ENCODE results near the gene BANP.
"Not testable (repeated sequence)": the region's sequence is repeated elsewhere in the genome, so short reads cannot be mapped to it uniquely, and the experiment has no call there.

BANP gene

GRCh38 chr16:87983072-87983736 lies 32.0 kb downstream of the BANP start:
- H3K27ac Mint-ChIP-seq; H3K9me3 Mint-ChIP-seq; H3K4me3 Mint-ChIP-seq; H3K27me3 Mint-ChIP-seq (ENCODE audit: low read depth): not testable (repeated sequence)
- Mint-ChIP-seq H3K36me3 (ENCODE audit: low read depth) (peaks cover 46% of the 10 kb centered on the region), H3K4me1 (ENCODE audit: low read depth) (peaks cover 43% of the 10 kb centered on the region)

GRCh38 chr16:87983737-87984097 lies 32.5 kb downstream of the BANP start:
- not testable (repeated sequence) for H3K27ac Mint-ChIP-seq; H3K9me3 Mint-ChIP-seq; H3K27me3 Mint-ChIP-seq (ENCODE audit: low read depth); H3K4me3 Mint-ChIP-seq
- Mint-ChIP-seq H3K36me3 (ENCODE audit: low read depth) (peaks cover 43% of the 10 kb centered on the region), H3K4me1 (ENCODE audit: low read depth) (peaks cover 43% of the 10 kb centered on the region)

GRCh38 chr16:87984180-87984579 lies 32.9 kb downstream of the BANP start:
- H3K4me1 Mint-ChIP-seq (ENCODE audit: low read depth): peaks cover 43% of the 10 kb centered on the region
- H3K9me3 Mint-ChIP-seq; H3K4me3 Mint-ChIP-seq; H3K27ac Mint-ChIP-seq; H3K27me3 Mint-ChIP-seq (ENCODE audit: low read depth): not testable (repeated sequence)
- H3K36me3 Mint-ChIP-seq (ENCODE audit: low read depth): peaks cover 40% of the 10 kb centered on the region

GRCh38 chr16:87984632-87985267 lies 33.5 kb downstream of the BANP start:
- H3K9me3 Mint-ChIP-seq: no peaks in the 10 kb centered on the region
- no peak overlapping the region for H3K27ac Mint-ChIP-seq
- peaks cover 38% of the 10 kb centered on the region for H3K4me1 Mint-ChIP-seq (ENCODE audit: low read depth)
- no peaks in the 10 kb centered on the region for H3K27me3 Mint-ChIP-seq (ENCODE audit: low read depth)
- H3K4me3 Mint-ChIP-seq: no peak overlapping the region
- H3K36me3 Mint-ChIP-seq (ENCODE audit: low read depth): peaks cover 39% of the 10 kb centered on the region

DNA sequence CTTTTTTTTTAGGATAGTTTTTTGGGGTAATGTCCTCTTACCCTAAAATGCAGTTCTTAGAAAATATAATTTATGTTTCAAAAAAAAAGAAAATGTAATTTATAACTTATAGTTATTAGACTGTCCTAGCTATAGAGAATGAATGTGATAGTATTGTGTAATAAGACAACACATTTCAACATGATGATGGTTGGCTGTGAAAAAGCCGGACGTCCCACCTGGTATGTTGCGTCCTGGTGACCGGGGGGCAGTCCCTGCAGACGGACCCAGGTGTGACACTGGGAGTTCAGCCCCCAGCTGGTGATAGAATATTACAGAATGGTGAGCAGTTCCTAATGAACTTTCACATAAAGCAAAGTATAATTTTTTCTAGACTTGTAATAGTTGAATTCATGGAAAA lies 34.3 kb downstream of the BANP start:
- Mint-ChIP-seq H3K4me1 (ENCODE audit: low read depth) (peaks cover 30% of the 10 kb centered on the region), H3K36me3 (ENCODE audit: low read depth) (peaks cover 37% of the 10 kb centered on the region)
- not testable (repeated sequence) for H3K4me3 Mint-ChIP-seq; H3K27me3 Mint-ChIP-seq (ENCODE audit: low read depth); H3K27ac Mint-ChIP-seq; H3K9me3 Mint-ChIP-seq

- peaks cover 21% of the 10 kb centered on the region for H3K4me1 Mint-ChIP-seq (ENCODE audit: low read depth)
- H3K4me3 Mint-ChIP-seq; H3K27ac Mint-ChIP-seq; H3K9me3 Mint-ChIP-seq; H3K27me3 Mint-ChIP-seq (ENCODE audit: low read depth): not testable (repeated sequence)
- peaks cover 38% of the 10 kb centered on the region for H3K36me3 Mint-ChIP-seq (ENCODE audit: low read depth)
Observed at GRCh38 chr16:87986361-87986849, 35.2 kb downstream of the BANP start.

DNA sequence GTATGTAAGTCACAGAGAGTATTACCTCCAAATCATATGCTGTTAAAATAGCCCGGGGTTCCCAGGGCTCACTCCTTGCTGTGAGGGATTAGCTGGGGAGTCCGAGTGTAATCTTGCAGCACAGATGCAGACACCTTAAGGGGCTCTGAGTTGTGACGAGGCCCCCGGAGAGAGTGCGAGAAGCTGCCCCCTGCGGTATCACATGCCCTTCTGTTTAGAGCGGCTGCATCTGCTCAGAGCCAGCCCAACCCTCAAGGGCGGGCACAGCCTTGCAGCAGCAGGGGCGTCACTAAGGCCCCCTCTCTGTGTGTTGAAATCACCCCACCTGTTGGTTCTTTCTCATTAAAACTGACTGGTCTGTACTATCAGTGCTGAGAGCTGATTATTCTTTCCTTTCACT lies 37.4 kb downstream of the BANP start:
- H3K9me3 Mint-ChIP-seq; H3K4me1 Mint-ChIP-seq (ENCODE audit: low read depth); H3K27me3 Mint-ChIP-seq (ENCODE audit: low read depth); H3K4me3 Mint-ChIP-seq; H3K27ac Mint-ChIP-seq: not testable (repeated sequence)
- peaks cover 21% of the 10 kb centered on the region for H3K36me3 Mint-ChIP-seq (ENCODE audit: low read depth)

DNA sequence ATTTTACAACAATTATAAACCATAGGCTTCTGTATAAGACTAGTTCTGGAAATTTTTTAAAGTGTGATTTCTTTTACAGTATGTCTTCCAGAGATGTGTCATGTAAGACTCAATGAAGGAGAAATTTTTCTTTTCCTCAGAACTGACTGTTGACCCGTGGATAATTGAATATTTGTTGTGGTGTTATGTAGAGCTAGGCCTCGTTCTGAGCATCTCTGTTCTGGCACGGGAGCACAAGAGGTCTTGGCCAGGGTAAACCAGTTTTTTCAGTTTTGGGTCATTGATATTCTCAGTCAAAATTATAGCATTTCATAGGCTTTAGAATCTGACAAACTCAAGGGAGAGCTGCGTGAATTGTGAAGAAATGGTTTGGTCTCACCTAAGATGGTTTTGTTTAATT lies 39.0 kb downstream of the BANP start:
- not testable (repeated sequence) for H3K27ac Mint-ChIP-seq; H3K4me1 Mint-ChIP-seq (ENCODE audit: low read depth); H3K27me3 Mint-ChIP-seq (ENCODE audit: low read depth); H3K4me3 Mint-ChIP-seq; H3K9me3 Mint-ChIP-seq
- peaks cover 16% of the 10 kb centered on the region for H3K36me3 Mint-ChIP-seq (ENCODE audit: low read depth)

GRCh38 chr16:87992142-87992541 lies 40.9 kb downstream of the BANP start:
- H3K27ac Mint-ChIP-seq; H3K4me3 Mint-ChIP-seq; H3K4me1 Mint-ChIP-seq (ENCODE audit: low read depth); H3K9me3 Mint-ChIP-seq; H3K27me3 Mint-ChIP-seq (ENCODE audit: low read depth): not testable (repeated sequence)
- peaks cover 14% of the 10 kb centered on the region for H3K36me3 Mint-ChIP-seq (ENCODE audit: low read depth)

GRCh38 chr16:87993901-87994300 lies 42.7 kb downstream of the BANP start:
- no peaks in the 10 kb centered on the region for H3K27me3 Mint-ChIP-seq (ENCODE audit: low read depth)
- H3K36me3 Mint-ChIP-seq (ENCODE audit: low read depth): peaks cover 20% of the 10 kb centered on the region
- H3K27ac Mint-ChIP-seq: no peak overlapping the region
- H3K4me3 Mint-ChIP-seq: no peak overlapping the region
- no peaks in the 10 kb centered on the region for H3K4me1 Mint-ChIP-seq (ENCODE audit: low read depth)
- H3K9me3 Mint-ChIP-seq: no peaks in the 10 kb centered on the region

- Mint-ChIP-seq H3K9me3 (no peaks in the 10 kb centered on the region), H3K4me1 (ENCODE audit: low read depth) (no peaks in the 10 kb centered on the region), H3K27me3 (ENCODE audit: low read depth) (no peaks in the 10 kb centered on the region), H3K27ac (no peak overlapping the region), H3K4me3 (no peak overlapping the region), H3K36me3 (ENCODE audit: low read depth) (peaks cover 12% of the 10 kb centered on the region)
Observed at GRCh38 chr16:87995644-87996043, 44.4 kb downstream of the BANP start.

GRCh38 chr16:87996962-87997880 lies 46.0 kb downstream of the BANP start:
- Mint-ChIP-seq H3K27me3 (ENCODE audit: low read depth) (no peaks in the 10 kb centered on the region), H3K27ac (no peak overlapping the region), H3K36me3 (ENCODE audit: low read depth) (peaks cover 10% of the 10 kb centered on the region), H3K4me3 (no peak overlapping the region), H3K9me3 (no peaks in the 10 kb centered on the region), H3K4me1 (ENCODE audit: low read depth) (no peaks in the 10 kb centered on the region)

- H3K36me3 Mint-ChIP-seq (ENCODE audit: low read depth): peaks cover 12% of the 10 kb centered on the region
- H3K4me1 Mint-ChIP-seq (ENCODE audit: low read depth); H3K9me3 Mint-ChIP-seq; H3K27me3 Mint-ChIP-seq (ENCODE audit: low read depth); H3K27ac Mint-ChIP-seq; H3K4me3 Mint-ChIP-seq: not testable (repeated sequence)
Observed at GRCh38 chr16:87998184-87998793, 47.1 kb downstream of the BANP start.

DNA sequence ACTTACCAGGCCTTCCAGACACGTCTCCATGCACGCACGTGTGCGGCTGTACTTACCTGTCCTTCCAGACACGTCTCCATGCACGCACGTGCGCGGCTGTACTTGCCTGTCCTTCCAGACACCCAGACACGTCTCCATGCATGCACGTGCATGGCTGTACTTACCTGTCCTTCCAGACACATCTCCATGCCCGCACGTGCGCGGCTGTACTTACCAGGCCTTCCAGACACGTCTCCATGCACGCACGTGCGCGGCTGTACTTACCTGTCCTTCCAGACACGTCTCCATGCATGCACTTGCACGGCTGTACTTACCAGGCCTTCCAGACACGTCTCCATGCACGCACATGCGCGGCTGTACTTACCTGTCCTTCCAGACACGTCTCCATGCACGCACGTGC lies 47.8 kb downstream of the BANP start:
- H3K9me3 Mint-ChIP-seq; H3K4me1 Mint-ChIP-seq (ENCODE audit: low read depth); H3K27me3 Mint-ChIP-seq (ENCODE audit: low read depth); H3K27ac Mint-ChIP-seq; H3K4me3 Mint-ChIP-seq: not testable (repeated sequence)
- H3K36me3 Mint-ChIP-seq (ENCODE audit: low read depth): peaks cover 12% of the 10 kb centered on the region

All from T-helper 1 cell treated with Interleukin-12 subunit alpha and Interleukin-12 subunit beta and Interleukin-4 antibody, amounts not matched to agents 30 μg/mL and 1 μg/mL, for 36 hours (primary cell).